HG03469 (cell line): ENCODE data around the gene CPNE4.
"Not testable (repeated sequence)": the region's sequence is repeated elsewhere in the genome, so short reads cannot be mapped to it uniquely, and the experiment has no call there.

ENCODE experiments used
- ATAC-seq: cut with Tn5 transposase; IDR thresholded peaks from one replicate; pipeline ENCODE4 v1.9.1; 2021; ENCODE audit warnings: mild to moderate bottlenecking, moderate library complexity, moderate number of reproducible peaks; ENCODE audit not compliant: unreplicated experiment

CPNE4 gene

GRCh38 chr3:131962982-131963381, 71.8 kb downstream of the CPNE4 start:
- no peak for ATAC-seq

GRCh38 chr3:131960324-131960723, 74.5 kb downstream of the CPNE4 start:
- no peak for ATAC-seq

DNA sequence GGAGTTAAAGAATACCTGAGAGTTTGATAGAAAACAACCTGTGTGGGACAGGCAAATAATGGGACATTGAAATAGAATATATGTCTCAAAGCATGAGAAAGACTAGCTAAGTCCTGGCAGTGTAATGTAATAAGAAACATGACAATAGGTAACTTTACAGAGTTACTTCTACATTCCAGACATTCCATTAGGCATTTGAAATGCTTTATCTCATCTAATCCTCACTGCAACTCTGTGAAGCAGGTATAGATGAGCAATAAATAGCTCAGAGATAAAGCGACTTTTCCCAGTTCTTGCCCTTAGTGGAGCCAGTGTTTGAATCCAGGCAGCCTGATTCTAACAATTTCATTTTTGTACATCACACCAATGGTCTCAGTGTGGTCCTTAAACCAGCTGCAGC, 76.8 kb downstream of the CPNE4 start:
- no peak for ATAC-seq

GRCh38 chr3:131957511-131957910, 77.3 kb downstream of the CPNE4 start:
- no peak for ATAC-seq

GRCh38 chr3:131948806-131949205, 86.0 kb downstream of the CPNE4 start:
- no peak for ATAC-seq

DNA sequence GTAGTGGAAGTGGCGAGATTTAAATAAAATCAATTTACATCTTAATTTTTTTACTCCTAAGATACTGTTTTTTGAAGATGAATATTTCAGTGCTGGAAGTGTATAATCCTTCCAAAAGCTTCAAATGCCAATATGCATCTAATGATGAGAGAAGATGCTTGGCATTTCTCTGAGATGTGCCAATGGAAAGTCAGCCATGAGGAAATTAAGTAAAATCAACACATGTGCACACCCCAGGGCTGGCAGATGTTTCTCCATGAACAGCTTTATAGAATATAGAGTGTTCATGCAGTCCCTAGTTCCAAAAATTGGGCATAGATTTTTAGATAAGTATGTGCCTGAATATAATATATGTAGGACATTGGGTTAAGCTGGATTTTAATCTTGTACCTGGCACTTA, 90.1 kb downstream of the CPNE4 start:
- no peak for ATAC-seq

DNA sequence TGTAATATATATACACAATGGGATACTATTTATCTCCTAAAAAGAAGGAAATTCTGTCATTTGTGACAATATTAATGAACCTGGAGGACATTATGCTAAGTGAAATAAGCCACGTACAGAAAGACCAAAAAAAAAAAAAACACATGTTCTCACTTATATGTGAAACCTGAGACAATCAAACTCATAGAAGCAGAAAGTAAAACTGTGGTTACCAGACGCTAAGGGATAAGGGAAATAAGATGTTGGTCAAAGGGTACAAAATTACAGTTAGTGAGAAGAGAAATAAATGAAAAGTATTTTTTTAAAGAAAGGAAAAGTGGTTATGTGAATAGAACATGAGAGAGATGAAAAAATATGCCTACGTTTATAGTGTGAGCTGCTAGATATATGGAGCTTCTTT, 101.1 kb downstream of the CPNE4 start:
- no peak for ATAC-seq

- ATAC-seq, result no peak
Observed at GRCh38 chr3:131928593-131928992, 106.2 kb downstream of the CPNE4 start.

DNA sequence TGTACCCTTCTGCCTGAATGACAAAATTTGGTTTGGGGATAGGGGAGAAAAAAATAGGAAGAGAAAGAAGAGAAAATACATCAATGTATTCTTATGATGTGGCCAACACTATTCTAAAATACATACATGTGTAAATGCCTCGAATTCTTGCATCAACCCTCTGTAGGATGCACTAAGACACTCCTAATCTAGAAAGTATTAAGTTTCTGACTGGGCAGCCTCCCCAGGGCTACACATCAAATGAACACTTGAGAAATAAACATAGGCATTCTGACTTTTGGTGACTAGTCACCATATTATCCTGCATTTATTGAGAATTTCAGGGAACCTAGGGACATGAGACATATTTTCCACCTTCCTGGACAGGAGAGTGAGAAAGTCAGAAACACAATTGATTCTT, 109.2 kb downstream of the CPNE4 start:
- no peak for ATAC-seq

GRCh38 chr3:131922356-131922755, 112.5 kb downstream of the CPNE4 start:
- no peak for ATAC-seq

DNA sequence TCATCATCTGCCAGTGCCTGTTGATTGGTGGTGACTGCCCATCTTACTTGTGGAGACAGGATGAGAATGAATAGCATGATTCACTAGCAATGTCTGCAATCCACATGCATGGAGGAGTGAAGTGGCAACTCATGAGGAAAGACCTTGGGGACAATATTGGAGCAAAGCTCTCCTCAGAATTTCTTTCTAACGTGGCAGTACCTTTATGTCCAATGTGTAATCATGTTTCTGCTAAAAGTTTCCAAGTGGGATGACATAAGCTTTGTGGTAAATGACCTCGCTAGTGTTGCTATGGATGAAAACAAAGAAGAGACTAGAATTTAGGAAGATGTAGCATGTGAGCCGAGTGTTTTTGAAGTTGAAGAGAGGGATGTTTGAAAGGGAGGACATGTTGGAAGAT, 117.8 kb downstream of the CPNE4 start:
- no peak for ATAC-seq

DNA sequence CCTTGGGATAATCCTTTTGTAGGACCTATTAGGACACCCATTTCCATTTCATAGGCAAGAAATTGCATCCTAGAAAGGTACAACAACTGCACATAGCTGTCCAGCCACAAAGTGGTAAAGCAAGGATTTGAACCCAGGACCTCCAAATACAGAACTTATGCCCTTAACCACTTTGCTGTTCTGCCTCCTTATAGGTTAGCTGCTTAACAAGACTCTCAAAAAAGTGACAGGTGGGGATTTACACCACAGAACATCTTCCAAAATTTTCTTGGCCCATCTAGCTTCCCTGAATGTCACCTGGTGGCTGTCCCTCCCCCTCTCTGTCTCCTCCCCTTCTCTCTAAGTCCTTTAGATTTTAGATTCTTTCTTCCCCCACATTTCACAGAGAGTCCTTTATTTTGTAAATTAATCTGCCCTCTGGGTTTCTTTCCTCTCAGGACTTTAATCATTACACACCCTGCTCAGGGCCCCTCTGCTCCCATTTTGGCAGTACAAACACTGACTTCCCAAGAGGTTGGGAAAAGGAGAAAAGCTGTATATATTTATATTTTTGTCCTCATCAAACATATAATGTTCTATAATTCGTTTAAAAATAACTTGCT, 120.6 kb downstream of the CPNE4 start:
- ATAC-seq, result no peak

DNA sequence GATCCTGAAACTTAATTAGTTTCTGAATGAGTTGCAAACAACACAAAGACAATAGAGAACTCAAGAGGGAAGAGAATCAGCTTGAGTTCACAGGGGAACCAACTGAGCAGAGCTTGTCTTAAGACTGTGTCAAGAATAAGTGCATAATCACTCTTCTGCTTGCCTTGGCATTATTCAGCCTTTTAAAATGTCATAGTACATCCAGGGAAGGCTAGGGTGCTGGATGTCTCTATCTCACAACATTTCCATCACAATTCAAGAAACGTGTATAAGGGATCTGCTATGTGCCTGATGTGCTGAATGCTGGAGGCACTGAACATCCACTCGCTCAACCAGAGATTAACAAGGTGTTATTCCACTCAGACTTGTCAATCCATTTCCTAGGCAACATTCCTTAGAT, 122.6 kb downstream of the CPNE4 start:
- ATAC-seq, result no peak

DNA sequence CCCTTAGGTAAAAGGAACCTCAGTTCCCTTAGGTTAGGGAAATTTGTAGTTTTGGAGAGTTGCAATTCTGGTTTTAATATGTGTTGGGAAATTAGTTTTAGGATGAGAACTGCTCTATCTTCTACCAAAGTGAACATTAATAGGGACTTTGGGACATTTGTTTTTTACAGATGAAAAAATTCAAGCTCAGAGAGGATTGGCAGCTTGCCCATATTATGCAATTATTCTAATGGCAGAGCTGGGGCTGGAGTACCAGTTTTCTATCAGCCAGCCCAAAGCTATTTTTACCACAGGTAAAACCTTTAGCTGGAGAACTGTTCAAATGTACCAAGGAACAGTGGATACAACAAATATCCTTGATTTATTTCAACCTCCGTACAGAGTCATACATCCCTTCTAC, 127.0 kb downstream of the CPNE4 start:
- no peak for ATAC-seq

GRCh38 chr3:131903988-131904415, 130.8 kb downstream of the CPNE4 start:
- ATAC-seq, result no peak

DNA sequence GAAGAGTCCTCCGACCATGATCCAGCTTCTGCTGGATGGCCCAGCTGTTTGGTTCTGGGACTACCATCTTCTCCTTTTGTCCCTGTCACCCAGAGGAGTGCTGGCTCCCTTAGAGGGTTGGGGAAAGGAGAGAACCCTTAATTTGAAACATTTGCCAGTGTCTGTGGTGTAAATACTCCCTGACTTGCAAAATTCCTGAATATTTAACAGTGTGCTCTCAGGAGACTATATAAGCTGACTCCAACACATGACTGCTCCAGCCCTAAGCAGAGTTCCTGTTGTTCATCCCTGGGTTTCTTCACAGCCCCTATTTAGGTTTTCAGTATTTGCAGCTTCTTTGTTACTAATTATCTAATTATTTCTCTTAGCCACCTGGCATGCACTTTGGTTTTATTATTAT, 133.1 kb downstream of the CPNE4 start:
- no peak for ATAC-seq

GRCh38 chr3:131900891-131901290, 133.9 kb downstream of the CPNE4 start:
- no peak for ATAC-seq

- ATAC-seq, result no peak
Observed at GRCh38 chr3:131899021-131899420, 135.8 kb downstream of the CPNE4 start.

DNA sequence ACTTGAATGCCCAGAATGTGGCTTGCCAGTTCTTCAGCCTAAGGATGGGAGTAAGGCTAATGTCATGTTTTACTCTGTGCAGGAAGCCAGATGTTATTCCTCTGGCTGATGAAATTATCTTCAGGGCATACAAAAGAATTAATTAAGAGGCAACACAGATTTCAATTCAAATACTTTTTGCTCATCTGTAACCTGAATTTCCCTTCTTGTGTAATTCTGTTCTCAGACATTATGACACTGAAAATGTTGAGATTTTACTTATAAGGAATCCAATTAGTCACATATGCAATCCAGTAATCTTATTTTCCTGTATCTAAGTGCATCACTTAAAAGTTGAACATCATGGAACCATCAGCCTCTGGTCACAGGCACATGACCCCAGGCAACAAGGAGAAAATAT, 136.5 kb downstream of the CPNE4 start:
- ATAC-seq, result no peak

- no peak for ATAC-seq
Observed at GRCh38 chr3:131896285-131896684, 138.5 kb downstream of the CPNE4 start.

GRCh38 chr3:131895766-131896165, 139.0 kb downstream of the CPNE4 start:
- ATAC-seq, result no peak

DNA sequence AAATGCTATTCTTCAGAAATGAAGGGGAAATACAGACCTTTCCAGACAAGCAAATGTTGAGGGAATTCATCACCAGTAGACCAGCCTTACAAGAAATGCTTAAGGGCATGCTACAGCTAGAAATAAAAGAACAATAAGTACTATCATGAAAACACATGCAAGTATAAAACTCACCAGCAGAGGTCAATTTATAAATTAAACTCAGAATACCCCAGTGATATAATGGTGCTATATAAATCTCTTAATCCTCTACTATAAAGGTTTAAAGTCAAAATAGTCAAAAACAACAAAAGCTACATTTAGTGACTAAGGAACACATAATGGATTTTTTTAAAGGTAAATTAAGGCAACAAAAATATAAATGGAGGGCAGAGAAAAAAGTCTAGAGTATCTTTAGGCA, 142.5 kb downstream of the CPNE4 start:
- ATAC-seq, result no peak

GRCh38 chr3:131885871-131886270, 148.9 kb downstream of the CPNE4 start:
- not testable (repeated sequence) for ATAC-seq
